IgD-negative memory B cell (primary cell): ENCODE measurements around the gene GNGT2. TPM values are rescaled to one million over a fixed set of nuclear protein-coding genes. Genes with fewer than 3 reads are reported as not detected.
A peak's percentile ranks its signal among the peaks of the same experiment; 100 is the strongest.

Experiments used
- H3K27ac Mint-ChIP-seq, 3 donors: one replicate each; pipeline ENCODE4 v1.8.0; 2020 to 2022; ENCODE audit warnings: mild to moderate bottlenecking in 3 of 3, mixed read lengths in 3 of 3, moderate library complexity in 1 of 3
- H3K27me3 Mint-ChIP-seq: one replicate; pipeline ENCODE4 v1.8.0; 2021; ENCODE audit warnings: mixed read lengths
- H3K36me3 Mint-ChIP-seq: one replicate; pipeline ENCODE4 v1.8.0; 2020; ENCODE audit warnings: mild to moderate bottlenecking, mixed read lengths
- H3K4me1 Mint-ChIP-seq, 3 donors: one replicate each; pipeline ENCODE4 v1.8.0; 2020 to 2022; ENCODE audit warnings: mixed read lengths in 3 of 3, mild to moderate bottlenecking in 1 of 3
- H3K4me3 Mint-ChIP-seq, 4 donors: one replicate each; pipeline ENCODE4 v1.8.0; 2020 to 2022; ENCODE audit warnings: mild to moderate bottlenecking in 4 of 4, mixed read lengths in 4 of 4, moderate library complexity in 3 of 4
- H3K9me3 Mint-ChIP-seq, 3 donors: one replicate each; pipeline ENCODE4 v1.8.0; 2020 to 2021; ENCODE audit warnings: mixed read lengths in 3 of 3, mild to moderate bottlenecking in 1 of 3
- polyA plus RNA-seq: library from polyadenylated mRNA; unstranded; fragments of 300-500 nt; fragmentation: Illumina TruSeq; gene quantifications from one replicate; pipeline ENCODE4 v1.2.3, GENCODE V29; 2021

GNGT2 gene
- polyA plus RNA-seq = 10.3 TPM

- peak within 1 kb of the TSS; percentile 88 to 95 (median 89) for H3K27ac Mint-ChIP-seq
- peaks cover 1% of the 10 kb centered on the region for H3K27me3 Mint-ChIP-seq
- H3K4me1 Mint-ChIP-seq = peaks cover 50 to 55% (median 54%) of the 10 kb centered on the region in 3 donors
- peaks cover 7% of the 10 kb centered on the region for H3K36me3 Mint-ChIP-seq
- H3K4me3 Mint-ChIP-seq = peak within 1 kb of the TSS; percentile 81 to 97 (median 90)
- no peaks in the 10 kb centered on the region for H3K9me3 Mint-ChIP-seq
Measured at GRCh38 chr17:49210158-49211029, at the start of gene GNGT2, which contains the start of gene ABI3. Gene GNGT2 (minus strand): TSS chr17:49210574. CDS start chr17:49207422, 3,152 bp downstream. Gene ABI3 (plus strand): TSS chr17:49210707. CDS start chr17:49210725, 18 bp downstream.

DNA sequence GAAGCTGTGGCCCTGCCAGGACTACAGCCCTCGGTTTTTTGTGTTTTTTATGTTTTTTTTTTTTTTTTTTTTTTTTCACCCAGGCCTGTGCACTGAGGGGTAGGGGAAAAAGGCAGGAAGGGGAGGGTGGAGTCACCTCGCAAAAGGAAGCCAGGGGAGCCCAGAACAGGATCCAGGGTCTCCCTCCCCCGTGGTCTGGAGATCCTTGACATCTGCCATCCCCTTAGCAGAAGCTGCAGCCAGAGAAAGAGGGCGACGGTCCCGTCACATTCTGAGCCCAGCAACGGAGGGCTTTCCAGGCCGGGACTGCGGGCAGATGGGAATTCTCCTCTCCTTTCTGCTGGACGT, 49.3 kb upstream of the GNGT2 start:
- Mint-ChIP-seq H3K9me3 (no peaks in the 10 kb centered on the region), H3K4me3 (peak overlapping the region; percentile 66 to 91 (median 86)), H3K36me3 (no peaks in the 10 kb centered on the region), H3K27me3 (peaks cover 15% of the 10 kb centered on the region), H3K27ac (no peak overlapping the region), H3K4me1 (peaks cover 6 to 12% (median 7%) of the 10 kb centered on the region in 3 donors)

DNA sequence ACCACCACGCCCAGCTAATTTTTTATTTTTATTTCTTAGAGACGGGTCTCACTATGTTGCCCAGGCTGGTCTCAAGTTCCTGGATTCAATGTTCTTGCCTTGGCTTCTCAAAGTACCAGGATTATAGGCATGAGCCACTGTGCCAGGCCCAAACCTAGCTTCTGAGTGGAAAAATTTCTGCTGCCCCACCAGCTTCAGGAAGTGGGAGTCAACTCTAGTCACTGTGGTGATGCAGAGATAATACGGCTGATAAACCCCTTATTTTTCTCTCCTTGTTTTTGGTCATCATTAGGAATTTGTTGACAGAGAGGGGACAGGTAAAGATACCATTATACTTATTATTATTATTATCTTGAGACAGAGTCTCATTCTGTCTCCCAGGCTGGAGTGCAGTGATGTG, 48.0 kb upstream of the GNGT2 start:
- no peak overlapping the region for H3K4me3 Mint-ChIP-seq
- H3K4me1 Mint-ChIP-seq = peaks cover 2 to 12% (median 6%) of the 10 kb centered on the region in 3 donors
- no peak overlapping the region for H3K27ac Mint-ChIP-seq
- H3K36me3 Mint-ChIP-seq = no peaks in the 10 kb centered on the region
- peaks cover 15% of the 10 kb centered on the region for H3K27me3 Mint-ChIP-seq
- no peaks in the 10 kb centered on the region for H3K9me3 Mint-ChIP-seq

- no peaks in the 10 kb centered on the region for H3K36me3 Mint-ChIP-seq
- peaks cover 18% of the 10 kb centered on the region for H3K27me3 Mint-ChIP-seq
- H3K4me3 Mint-ChIP-seq = no peak overlapping the region
- no peaks in the 10 kb centered on the region for H3K9me3 Mint-ChIP-seq
- peaks cover 0 to 6% (median 0%) of the 10 kb centered on the region in 3 donors for H3K4me1 Mint-ChIP-seq
- H3K27ac Mint-ChIP-seq = no peak overlapping the region
Measured at GRCh38 chr17:49255125-49255524, 44.8 kb upstream of the GNGT2 start.

DNA sequence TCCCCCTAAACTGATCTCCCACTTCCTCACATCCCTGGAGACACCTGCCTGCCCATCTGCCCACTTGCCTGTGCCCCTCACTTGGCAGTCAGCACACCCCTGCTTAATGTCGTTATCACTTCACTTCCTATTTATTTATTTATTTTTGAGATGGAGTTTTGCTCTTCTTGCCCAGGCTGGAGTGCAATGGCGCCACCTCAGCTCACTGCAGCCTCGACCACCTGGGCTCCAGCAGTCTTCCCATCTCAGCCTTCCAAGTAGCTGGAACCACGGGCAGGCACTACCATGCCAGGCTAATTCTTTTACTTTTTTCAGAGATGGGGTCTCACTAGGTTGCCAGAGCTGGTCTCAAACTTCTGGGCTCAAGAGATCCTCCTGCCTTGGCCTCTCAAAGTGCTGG, 43.7 kb upstream of the GNGT2 start:
- H3K4me1 Mint-ChIP-seq = peaks cover 0 to 5% (median 3%) of the 10 kb centered on the region in 3 donors
- H3K36me3 Mint-ChIP-seq = no peaks in the 10 kb centered on the region
- H3K4me3 Mint-ChIP-seq = no peak overlapping the region
- H3K9me3 Mint-ChIP-seq = no peaks in the 10 kb centered on the region
- no peak overlapping the region for H3K27ac Mint-ChIP-seq
- H3K27me3 Mint-ChIP-seq = peaks cover 27% of the 10 kb centered on the region

DNA sequence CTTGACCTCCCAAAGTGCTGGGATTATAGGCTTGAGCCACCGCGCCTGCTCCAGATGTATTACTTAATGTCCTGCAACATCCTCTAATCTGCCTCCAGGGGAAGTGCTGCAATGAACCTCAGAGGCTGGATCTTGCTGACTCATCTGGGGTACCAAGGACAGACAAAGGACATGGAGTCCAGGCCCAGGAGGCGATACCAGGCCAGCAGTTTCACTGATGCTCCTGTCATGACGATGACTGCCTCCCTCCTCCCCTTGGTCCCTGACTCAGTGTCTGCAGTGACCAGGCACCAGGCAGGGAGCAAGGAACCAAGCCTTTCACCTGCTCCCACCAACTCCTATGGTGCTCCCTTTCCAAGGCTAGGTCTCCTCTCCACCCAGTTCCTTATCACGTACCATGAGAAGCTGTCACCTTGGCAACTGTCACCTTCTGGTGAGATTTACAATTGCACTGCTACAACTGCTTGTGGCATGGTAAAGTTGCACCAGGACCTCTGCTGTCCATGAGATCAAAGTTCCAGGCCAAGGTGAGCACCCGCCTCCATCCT, 41.8 kb upstream of the GNGT2 start:
- no peaks in the 10 kb centered on the region for H3K9me3 Mint-ChIP-seq

GRCh38 chr17:49249890-49250522, 39.6 kb upstream of the GNGT2 start:
- H3K27me3 Mint-ChIP-seq = peaks cover 45% of the 10 kb centered on the region
- H3K27ac Mint-ChIP-seq = no peak overlapping the region
- H3K4me1 Mint-ChIP-seq = peaks cover 0 to 7% (median 0%) of the 10 kb centered on the region in 3 donors
- H3K4me3 Mint-ChIP-seq = no peak overlapping the region
- no peaks in the 10 kb centered on the region for H3K9me3 Mint-ChIP-seq
- no peaks in the 10 kb centered on the region for H3K36me3 Mint-ChIP-seq

More for the DNA sequence above, 41.8 kb upstream of the GNGT2 start:
- peaks cover 36% of the 10 kb centered on the region for H3K27me3 Mint-ChIP-seq
- H3K4me3 Mint-ChIP-seq = peak overlapping the region in 1 of 4 donors; percentile 58
- peaks cover 0 to 7% (median 0%) of the 10 kb centered on the region in 3 donors for H3K4me1 Mint-ChIP-seq
- no peak overlapping the region for H3K27ac Mint-ChIP-seq
- H3K36me3 Mint-ChIP-seq = no peaks in the 10 kb centered on the region

- Mint-ChIP-seq H3K4me3 (peak overlapping the region in 1 of 4 donors; percentile 76), H3K27ac (no peak overlapping the region), H3K36me3 (no peaks in the 10 kb centered on the region), H3K27me3 (peaks cover 49% of the 10 kb centered on the region), H3K9me3 (no peaks in the 10 kb centered on the region), H3K4me1 (peaks cover 0 to 7% (median 0%) of the 10 kb centered on the region in 3 donors)
Measured at GRCh38 chr17:49249292-49249794, 39.0 kb upstream of the GNGT2 start.

- no peaks in the 10 kb centered on the region for H3K9me3 Mint-ChIP-seq
- peak overlapping the region in 1 of 4 donors; percentile 30 for H3K4me3 Mint-ChIP-seq
- no peak overlapping the region for H3K27ac Mint-ChIP-seq
- peaks cover 51% of the 10 kb centered on the region for H3K27me3 Mint-ChIP-seq
- no peaks in the 10 kb centered on the region for H3K36me3 Mint-ChIP-seq
- peaks cover 0 to 7% (median 0%) of the 10 kb centered on the region in 3 donors for H3K4me1 Mint-ChIP-seq
Measured at GRCh38 chr17:49247944-49248343, 37.6 kb upstream of the GNGT2 start.

- no peaks in the 10 kb centered on the region for H3K9me3 Mint-ChIP-seq
- no peak overlapping the region for H3K27ac Mint-ChIP-seq
- peaks cover 32% of the 10 kb centered on the region for H3K27me3 Mint-ChIP-seq
- peaks cover 0 to 5% (median 0%) of the 10 kb centered on the region in 3 donors for H3K4me1 Mint-ChIP-seq
- no peak overlapping the region for H3K4me3 Mint-ChIP-seq
- no peaks in the 10 kb centered on the region for H3K36me3 Mint-ChIP-seq
Measured at GRCh38 chr17:49244839-49245238, 34.5 kb upstream of the GNGT2 start.

- no peaks in the 10 kb centered on the region for H3K36me3 Mint-ChIP-seq
- peaks cover 17% of the 10 kb centered on the region for H3K27me3 Mint-ChIP-seq
- H3K4me3 Mint-ChIP-seq = no peak overlapping the region
- no peaks in the 10 kb centered on the region for H3K4me1 Mint-ChIP-seq
- no peak overlapping the region for H3K27ac Mint-ChIP-seq
- H3K9me3 Mint-ChIP-seq = no peaks in the 10 kb centered on the region
Measured at GRCh38 chr17:49242813-49243212, 32.4 kb upstream of the GNGT2 start.

DNA sequence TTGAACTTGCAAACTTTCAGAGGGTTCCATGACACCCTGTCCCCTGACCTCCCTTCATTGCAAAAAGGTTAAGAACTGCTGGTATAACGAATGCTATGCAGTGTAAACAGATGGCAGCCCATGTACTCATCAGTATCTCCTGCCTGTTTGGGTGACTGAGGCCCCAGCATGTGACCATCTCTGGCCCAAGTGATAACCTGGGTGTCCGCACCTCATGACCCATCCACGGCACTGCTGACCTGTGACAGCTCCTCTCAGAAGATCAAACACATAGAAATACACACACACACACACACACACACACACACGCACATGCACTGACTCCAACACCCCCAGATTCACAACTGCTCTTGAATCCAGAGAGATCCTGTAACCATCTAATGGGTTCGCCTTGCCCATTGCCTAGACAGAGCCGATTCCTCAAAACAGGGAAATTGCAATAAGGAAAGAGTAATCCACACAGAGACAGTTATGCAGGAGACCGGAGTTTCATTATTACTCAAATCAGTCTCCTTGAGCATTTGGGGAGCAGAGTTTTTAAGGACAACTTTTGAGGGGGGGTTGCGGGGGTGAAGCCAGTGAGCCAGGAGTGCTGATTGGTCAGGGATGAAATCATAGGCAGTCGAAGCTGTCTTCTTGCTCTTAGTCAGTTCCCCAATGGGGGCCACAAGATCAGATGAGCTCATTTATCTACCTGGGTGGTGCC, 31.5 kb upstream of the GNGT2 start:
- Mint-ChIP-seq H3K27ac (no peak overlapping the region), H3K9me3 (no peaks in the 10 kb centered on the region), H3K27me3 (peaks cover 13% of the 10 kb centered on the region), H3K36me3 (no peaks in the 10 kb centered on the region), H3K4me3 (no peak overlapping the region), H3K4me1 (no peaks in the 10 kb centered on the region)

DNA sequence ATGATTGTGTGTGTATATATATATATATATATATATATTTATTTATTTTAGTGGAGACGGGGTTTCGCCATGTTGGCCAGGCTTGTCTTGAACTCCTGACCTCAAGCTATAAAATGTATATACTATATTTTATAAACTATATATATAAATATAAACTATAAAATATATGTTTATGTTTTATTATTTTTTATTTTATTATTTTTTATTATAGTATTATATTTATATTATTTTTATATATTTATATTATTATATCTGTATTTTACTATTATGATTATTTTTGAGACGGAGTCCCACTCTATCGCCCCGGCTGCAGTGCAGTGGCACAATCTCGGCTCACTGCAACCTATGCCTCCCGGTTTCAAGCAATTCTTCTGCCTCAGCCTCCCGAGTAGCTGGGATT, 30.7 kb upstream of the GNGT2 start:
- Mint-ChIP-seq H3K27me3 (peaks cover 10% of the 10 kb centered on the region), H3K9me3 (no peaks in the 10 kb centered on the region), H3K4me3 (no peak overlapping the region), H3K4me1 (no peaks in the 10 kb centered on the region), H3K36me3 (no peaks in the 10 kb centered on the region), H3K27ac (no peak overlapping the region)

GRCh38 chr17:49240619-49241018, 30.2 kb upstream of the GNGT2 start:
- H3K27me3 Mint-ChIP-seq = peaks cover 10% of the 10 kb centered on the region
- no peaks in the 10 kb centered on the region for H3K4me1 Mint-ChIP-seq
- no peaks in the 10 kb centered on the region for H3K9me3 Mint-ChIP-seq
- H3K4me3 Mint-ChIP-seq = no peak overlapping the region
- H3K27ac Mint-ChIP-seq = no peak overlapping the region
- no peaks in the 10 kb centered on the region for H3K36me3 Mint-ChIP-seq

DNA sequence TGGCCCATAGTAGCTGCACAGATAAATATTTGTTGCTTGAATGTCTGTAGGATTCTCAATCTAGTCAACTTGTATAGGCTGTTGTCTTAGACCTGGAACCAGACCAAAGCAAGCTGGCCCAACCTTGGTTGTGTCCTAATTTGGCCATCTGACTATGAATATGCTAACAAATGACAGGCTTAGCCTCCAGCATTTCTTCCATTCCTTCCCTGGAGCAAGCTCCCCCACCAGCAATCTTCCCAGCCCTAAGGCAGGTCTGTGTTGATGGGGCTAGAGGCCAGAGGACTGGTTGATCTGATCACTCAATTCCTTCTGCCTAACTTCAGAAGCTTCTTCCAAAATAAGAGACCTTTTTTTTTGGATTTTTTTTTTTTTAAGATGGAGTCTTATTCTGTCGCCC, 29.6 kb upstream of the GNGT2 start:
- Mint-ChIP-seq H3K27ac (no peak overlapping the region), H3K9me3 (no peaks in the 10 kb centered on the region), H3K27me3 (peaks cover 6% of the 10 kb centered on the region), H3K4me3 (no peak overlapping the region), H3K4me1 (no peaks in the 10 kb centered on the region), H3K36me3 (no peaks in the 10 kb centered on the region)
